Hepatocyte (in vitro differentiated cells): ENCODE data around the gene NEDD4L. TPM values are rescaled to one million over a fixed set of nuclear protein-coding genes. Genes with fewer than 3 reads are reported as not detected.

Source experiments
- DNase-seq: peaks from one replicate; pipeline ENCODE4 v3.0.0-alpha.2; 2016; ENCODE audit warnings: low spot score
- H2AFZ ChIP-seq: fragments of 200-600 bp; sonication (generic); 2 replicates; pipeline ENCODE4 v1.6.0; 2016; ENCODE audit warnings: antibody characterized with exemption, mild to moderate bottlenecking
- H3K27ac ChIP-seq: fragments of 200-600 bp; sonication (generic); 2 replicates; pipeline ENCODE4 v1.5.1; 2016; ENCODE audit warnings: mild to moderate bottlenecking
- H3K27me3 ChIP-seq: fragments of 200-600 bp; sonication (generic); 2 replicates; pipeline ENCODE4 v1.6.1; 2016
- H3K36me3 ChIP-seq: fragments of 200-600 bp; sonication (generic); replicated peaks from 2 replicates; pipeline ENCODE4 v1.5.1; 2016; ENCODE audit warnings: low read depth; ENCODE audit not compliant: insufficient read depth
- H3K4me1 ChIP-seq: fragments of 200-600 bp; sonication (generic); 2 replicates; pipeline ENCODE4 v1.5.1; 2016; ENCODE audit warnings: mild to moderate bottlenecking, moderate library complexity; ENCODE audit not compliant: insufficient read depth
- H3K4me2 ChIP-seq: fragments of 200-600 bp; sonication (generic); 2 replicates; pipeline ENCODE4 v1.6.0; 2016
- H3K4me3 ChIP-seq: fragments of 200-600 bp; sonication (generic); 2 replicates; pipeline ENCODE4 v1.5.1; 2016; ENCODE audit warnings: mild to moderate bottlenecking
- H3K79me2 ChIP-seq: fragments of 200-600 bp; sonication (generic); 2 replicates; pipeline ENCODE4 v1.6.0; 2017; ENCODE audit warnings: mild to moderate bottlenecking
- H3K9me2 ChIP-seq: fragments of 200-600 bp; sonication (generic); replicated peaks from 2 replicates; pipeline ENCODE4 v1.6.0; 2017; ENCODE audit warnings: mild to moderate bottlenecking; ENCODE audit not compliant: insufficient read depth
- H3K9me3 ChIP-seq: fragments of 200-600 bp; sonication (generic); 2 replicates; pipeline ENCODE4 v1.5.1; 2016; ENCODE audit warnings: low read depth, mild to moderate bottlenecking
- H4K20me1 ChIP-seq: fragments of 200-600 bp; sonication (generic); 2 replicates; pipeline ENCODE4 v1.6.0; 2016; ENCODE audit warnings: mild to moderate bottlenecking; ENCODE audit not compliant: insufficient read depth, poor library complexity, severe bottlenecking
- CTCF ChIP-seq: fragments of 200-600 bp; sonication (generic); IDR thresholded peaks from 2 replicates; pipeline ENCODE4 v1.5.1; 2016; ENCODE audit warnings: antibody characterized with exemption, mild to moderate bottlenecking; ENCODE audit not compliant: poor library complexity
- EZH2 ChIP-seq: fragments of 200-600 bp; sonication (generic); IDR thresholded peaks from 2 replicates; pipeline ENCODE4 v1.6.1; 2016; ENCODE audit warnings: antibody characterized with exemption, mild to moderate bottlenecking, borderline replicate concordance
- EZH2phosphoT487 ChIP-seq: fragments of 200-600 bp; sonication (generic); IDR thresholded peaks from one replicate; pipeline ENCODE4 v1.6.1; 2018; ENCODE audit warnings: antibody characterized with exemption, mild to moderate bottlenecking, low read depth, moderate library complexity; ENCODE audit not compliant: unreplicated experiment, severe bottlenecking
- WGBS: methylation state at CpG from one replicate; pipeline ENCODE4 v1.1.6; 2016; ENCODE audit warnings: low lambda C conversion rate; ENCODE audit errors: missing lambda C conversion rate; 5-methylcytosine and 5-hydroxymethylcytosine counted together
- polyA plus RNA-seq: library from polyadenylated mRNA; unstranded; fragments of >200 nt; fragmentation: Nextera tagmentation; extraction: Ambion mirVana; gene quantifications from 2 replicates; pipeline ENCODE4 v1.2.1, GENCODE V29; 2016
- total RNA-seq: library from RNA; depleted of rRNA; stranded (reverse); fragments of >200 nt; gene quantifications from 2 replicates; pipeline ENCODE4 v1.2.3, GENCODE V29; 2014

NEDD4L gene
- total and polyA plus RNA-seq, 2 experiments from 2014 or later, result 104 to 140 TPM

- Histone ChIP-seq H3K4me3 (no peak overlapping the region), H3K4me2 (peak overlapping the region; percentile 8), H3K9me2 (no peaks in the 10 kb centered on the region), H3K4me1 (peaks cover 41% of the 10 kb centered on the region), H4K20me1 (no peaks in the 10 kb centered on the region), H3K27ac (peak overlapping the region; percentile 7), H3K9me3 (no peaks in the 10 kb centered on the region), H2AFZ (no peak overlapping the region), H3K36me3 (no peaks in the 10 kb centered on the region), H3K79me2 (peaks cover 84% of the 10 kb centered on the region), H3K27me3 (no peaks in the 10 kb centered on the region)
- no peak for DNase-seq
- 69% methylated on average over 8 of the region's 8 CpGs for WGBS
- TF ChIP-seq EZH2phosphoT487 (no peak), CTCF (no peak), EZH2 (no peak)
Measured at GRCh38 chr18:58132595-58133261, 88.7 kb downstream of the NEDD4L start.

DNA sequence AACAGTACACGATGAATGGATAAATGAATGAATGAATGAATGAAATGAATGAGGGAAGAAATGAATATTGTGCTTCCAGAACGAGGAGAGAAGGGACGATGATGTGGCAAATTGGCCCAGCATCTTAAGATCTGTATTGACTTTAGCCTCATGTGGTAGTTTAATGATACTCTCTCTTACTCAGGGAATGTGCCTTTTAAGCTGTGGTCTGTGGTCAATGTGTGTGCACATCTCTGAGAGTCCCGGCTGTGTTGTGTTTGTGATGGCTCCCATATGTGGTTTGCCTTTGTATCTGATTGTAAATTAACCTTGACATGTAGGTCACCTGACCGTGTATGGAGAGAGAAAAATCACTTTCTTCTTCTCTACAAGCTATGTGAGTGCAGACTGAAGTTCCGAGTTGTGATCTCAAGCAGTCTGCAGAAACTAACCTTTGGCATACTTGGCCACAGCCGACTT lies 91.2 kb downstream of the NEDD4L start:
- Histone ChIP-seq H2AFZ (no peak overlapping the region), H3K4me3 (no peak overlapping the region), H3K79me2 (peaks cover 89% of the 10 kb centered on the region), H3K27ac (peak overlapping the region; percentile 67), H3K9me3 (no peaks in the 10 kb centered on the region), H3K9me2 (no peaks in the 10 kb centered on the region), H3K4me2 (peak overlapping the region; percentile 28), H4K20me1 (no peaks in the 10 kb centered on the region), H3K36me3 (no peaks in the 10 kb centered on the region), H3K4me1 (peaks cover 31% of the 10 kb centered on the region), H3K27me3 (no peaks in the 10 kb centered on the region)
- DNase-seq, result no peak
- TF ChIP-seq EZH2 (no peak), CTCF (no peak), EZH2phosphoT487 (no peak)
- WGBS, result 65% methylated on average over 7 of the region's 7 CpGs

- peak; percentile 68 for DNase-seq
- WGBS, result 55% methylated on average over 7 of the region's 7 CpGs
Measured at GRCh38 chr18:58135701-58136331, 91.8 kb downstream of the NEDD4L start.

More at GRCh38 chr18:58135701-58136331, 91.8 kb downstream of the NEDD4L start:
- H3K4me2 ChIP-seq, result peak overlapping the region; percentile 28
- TF ChIP-seq CTCF (peak; percentile 66), EZH2phosphoT487 (no peak)
- H3K9me3 ChIP-seq, result no peaks in the 10 kb centered on the region
- H3K27me3 ChIP-seq, result no peaks in the 10 kb centered on the region
- H3K36me3 ChIP-seq, result no peaks in the 10 kb centered on the region
- H3K9me2 ChIP-seq, result no peaks in the 10 kb centered on the region
- peak overlapping the region; percentile 67 for H3K27ac ChIP-seq
- no peak overlapping the region for H2AFZ ChIP-seq
- peaks cover 93% of the 10 kb centered on the region for H3K79me2 ChIP-seq
- H3K4me1 ChIP-seq, result peaks cover 37% of the 10 kb centered on the region
- H4K20me1 ChIP-seq, result no peaks in the 10 kb centered on the region
- H3K4me3 ChIP-seq, result no peak overlapping the region
